GM23338 (cell line): ENCODE data around the gene ASRGL1. TPM values are rescaled to one million over a fixed set of nuclear protein-coding genes. Genes with fewer than 3 reads are reported as not detected.

Experiments
- ATAC-seq: fragments of 200-7000 bp; cut with Tn5 transposase; 3 replicates; pipeline ENCODE4 v1.9.1; 2020
- DNase-seq: peaks from one replicate; pipeline ENCODE4 v3.0.0-alpha.2; 2015; ENCODE audit warnings: low spot score
- H2AFZ ChIP-seq: fragments of 200-600 bp; sonication (generic); 2 replicates; pipeline ENCODE4 v1.8.0; 2016; ENCODE audit warnings: antibody characterized with exemption, mild to moderate bottlenecking, moderate library complexity
- H3F3A ChIP-seq: fragments of 200-600 bp; sonication (generic); replicated peaks from 2 replicates; pipeline ENCODE4 v1.8.0; 2017; ENCODE audit warnings: antibody characterized with exemption, mixed run types, low read depth
- H3K27ac ChIP-seq: fragments of 200-600 bp; sonication (generic); 2 replicates; pipeline ENCODE4 v1.6.1; 2016; ENCODE audit warnings: low read depth
- H3K27me3 ChIP-seq: fragments of 200-600 bp; sonication (generic); 2 replicates; pipeline ENCODE4 v1.8.0; 2016; ENCODE audit warnings: mild to moderate bottlenecking, mixed run types, moderate library complexity; ENCODE audit not compliant: insufficient read depth
- H3K36me3 ChIP-seq: fragments of 200-600 bp; sonication (generic); 2 replicates; pipeline ENCODE4 v1.8.0; 2016; ENCODE audit warnings: mild to moderate bottlenecking; ENCODE audit not compliant: insufficient read depth
- H3K4me1 ChIP-seq: fragments of 200-600 bp; sonication (generic); 2 replicates; pipeline ENCODE4 v1.8.0; 2016; ENCODE audit warnings: mild to moderate bottlenecking, moderate library complexity; ENCODE audit not compliant: insufficient read depth
- H3K4me2 ChIP-seq: fragments of 200-600 bp; sonication (generic); 2 replicates; pipeline ENCODE4 v1.7.1; 2017; ENCODE audit warnings: mixed run types
- H3K4me3 ChIP-seq: fragments of 200-600 bp; sonication (generic); 2 replicates; pipeline ENCODE4 v1.6.1; 2016; ENCODE audit warnings: mixed run types
- H3K79me2 ChIP-seq: fragments of 200-600 bp; sonication (generic); replicated peaks from 2 replicates; pipeline ENCODE4 v1.8.0; 2017; ENCODE audit warnings: mild to moderate bottlenecking; ENCODE audit not compliant: insufficient read depth
- H3K9me2 ChIP-seq: fragments of 200-600 bp; sonication (generic); 2 replicates; pipeline ENCODE4 v1.8.0; 2017; ENCODE audit not compliant: insufficient read depth
- H4K20me1 ChIP-seq: fragments of 200-600 bp; sonication (generic); replicated peaks from 2 replicates; pipeline ENCODE4 v1.8.0; 2017; ENCODE audit warnings: mild to moderate bottlenecking; ENCODE audit not compliant: insufficient read depth
- H3K27ac Mint-ChIP-seq: 2 replicates; pipeline ENCODE4 v1.8.0; 2020; ENCODE audit warnings: inconsistent platforms, mild to moderate bottlenecking, moderate library complexity, mixed read lengths
- H3K27me3 Mint-ChIP-seq: 3 replicates; pipeline ENCODE4 v1.8.0; 2022; ENCODE audit warnings: low read depth, mild to moderate bottlenecking, moderate library complexity, mixed read lengths, inconsistent platforms; ENCODE audit not compliant: insufficient read depth, poor library complexity
- H3K36me3 Mint-ChIP-seq: 3 replicates; pipeline ENCODE4 v1.8.0; 2021; ENCODE audit warnings: low read depth, mild to moderate bottlenecking, inconsistent platforms, moderate library complexity, mixed read lengths
- H3K4me1 Mint-ChIP-seq: 3 replicates; pipeline ENCODE4 v1.8.0; 2020; ENCODE audit warnings: mild to moderate bottlenecking, inconsistent platforms, mixed read lengths
- H3K4me3 Mint-ChIP-seq: 3 replicates; pipeline ENCODE4 v1.8.0; 2021; ENCODE audit warnings: moderate library complexity, mild to moderate bottlenecking, inconsistent platforms, mixed read lengths
- H3K9me3 Mint-ChIP-seq: 3 replicates; pipeline ENCODE4 v1.8.0; 2020; ENCODE audit warnings: moderate library complexity, mild to moderate bottlenecking, inconsistent platforms, mixed read lengths
- CREB1 ChIP-seq: fragments of 250-450 bp; sonication (Bioruptor Pico); IDR thresholded peaks from 2 replicates; pipeline ENCODE4 v1.5.0; 2020; ENCODE audit warnings: low read depth, mild to moderate bottlenecking, moderate library complexity
- EZH2 ChIP-seq: fragments of 200-600 bp; sonication (generic); IDR thresholded peaks from one replicate; pipeline ENCODE4 v1.8.0; 2017; ENCODE audit warnings: antibody characterized with exemption, mild to moderate bottlenecking, low read depth; ENCODE audit not compliant: unreplicated experiment
- EZH2phosphoT487 ChIP-seq: fragments of 200-600 bp; sonication (generic); IDR thresholded peaks from one replicate; pipeline ENCODE4 v1.8.1; 2018; ENCODE audit warnings: antibody characterized with exemption; ENCODE audit not compliant: unreplicated experiment
- JUNB ChIP-seq: IDR thresholded peaks from one replicate; pipeline ENCODE4 v1.6.1; 2016; ENCODE audit warnings: antibody characterized with exemption; ENCODE audit not compliant: unreplicated experiment
- POLR2AphosphoS5 ChIP-seq: IDR thresholded peaks from 2 replicates; pipeline ENCODE4 v1.6.1; 2016; ENCODE audit warnings: antibody characterized with exemption, low read depth
- STAT1 ChIP-seq: IDR thresholded peaks from one replicate; pipeline ENCODE4 v1.6.1; 2016; ENCODE audit warnings: antibody characterized with exemption; ENCODE audit not compliant: unreplicated experiment
- ZNF114 ChIP-seq: fragments of 250-450 bp; sonication (Bioruptor Pico); IDR thresholded peaks from 2 replicates; pipeline ENCODE4 v1.5.0; 2020; ENCODE audit warnings: mild to moderate bottlenecking, moderate library complexity
- ZNF331 ChIP-seq: fragments of 250-450 bp; sonication (Bioruptor Pico); IDR thresholded peaks from 2 replicates; pipeline ENCODE4 v1.5.0; 2020; ENCODE audit warnings: low read depth, mild to moderate bottlenecking, moderate library complexity
- polyA plus RNA-seq: library from polyadenylated mRNA; unstranded; fragments of >200 nt; fragmentation: Nextera tagmentation; extraction: Ambion mirVana; gene quantifications from 2 replicates; pipeline ENCODE4 v1.2.1, GENCODE V29; 2016
- total RNA-seq: library from RNA; depleted of rRNA; stranded (reverse); fragments of >200 nt; shearing (Covaris generic); gene quantifications from 2 replicates; pipeline ENCODE4 v1.2.3, GENCODE V29; 2014
- TF ChIP-seq, protein P1 (sequence below), 2 experiments: fragments of 200-600 bp in 1 of 2; sonication (generic) in 1 of 2; conservative IDR thresholded peaks; 2 replicates each; pipeline versions ENCODE4 v1.5.1 to v1.6.1; 2016 to 2017; ENCODE audit warnings: antibody characterized with exemption in 2 of 2, low read depth in 2 of 2, mild to moderate bottlenecking in 2 of 2, moderate library complexity in 1 of 2
- TF ChIP-seq, protein P2 (sequence below): IDR thresholded peaks from 2 replicates; pipeline ENCODE4 v1.6.1; 2016; ENCODE audit warnings: antibody characterized with exemption
- TF ChIP-seq, protein P3 (sequence below): IDR thresholded peaks from one replicate; pipeline ENCODE4 v1.6.1; 2018; ENCODE audit warnings: antibody characterized with exemption; ENCODE audit not compliant: unreplicated experiment

Gene ASRGL1
- total and polyA plus RNA-seq, 2 experiments from 2014 or later = 32.9 to 50.3 TPM

DNA sequence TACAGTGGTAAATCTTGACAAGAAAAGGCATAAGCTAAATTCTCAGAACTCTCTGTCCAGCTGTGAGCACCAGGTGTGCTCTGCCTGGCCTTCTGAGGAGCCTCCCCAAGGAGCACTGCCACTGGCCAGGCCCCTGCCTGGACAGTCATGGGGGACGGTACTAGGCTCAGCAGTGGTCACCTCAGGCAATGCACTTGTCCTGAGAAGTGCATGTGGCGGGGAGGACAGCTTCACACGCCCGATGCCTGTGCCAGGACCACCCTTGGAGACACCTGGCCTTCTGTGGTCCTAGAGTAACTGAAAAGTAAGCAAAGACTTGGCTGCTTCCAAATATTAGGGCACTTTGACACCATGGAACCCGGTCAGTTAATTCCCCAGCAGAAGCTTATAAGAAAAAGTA, 53.0 kb downstream of the ASRGL1 start (continued):
- TF ChIP-seq, protein P1, sequence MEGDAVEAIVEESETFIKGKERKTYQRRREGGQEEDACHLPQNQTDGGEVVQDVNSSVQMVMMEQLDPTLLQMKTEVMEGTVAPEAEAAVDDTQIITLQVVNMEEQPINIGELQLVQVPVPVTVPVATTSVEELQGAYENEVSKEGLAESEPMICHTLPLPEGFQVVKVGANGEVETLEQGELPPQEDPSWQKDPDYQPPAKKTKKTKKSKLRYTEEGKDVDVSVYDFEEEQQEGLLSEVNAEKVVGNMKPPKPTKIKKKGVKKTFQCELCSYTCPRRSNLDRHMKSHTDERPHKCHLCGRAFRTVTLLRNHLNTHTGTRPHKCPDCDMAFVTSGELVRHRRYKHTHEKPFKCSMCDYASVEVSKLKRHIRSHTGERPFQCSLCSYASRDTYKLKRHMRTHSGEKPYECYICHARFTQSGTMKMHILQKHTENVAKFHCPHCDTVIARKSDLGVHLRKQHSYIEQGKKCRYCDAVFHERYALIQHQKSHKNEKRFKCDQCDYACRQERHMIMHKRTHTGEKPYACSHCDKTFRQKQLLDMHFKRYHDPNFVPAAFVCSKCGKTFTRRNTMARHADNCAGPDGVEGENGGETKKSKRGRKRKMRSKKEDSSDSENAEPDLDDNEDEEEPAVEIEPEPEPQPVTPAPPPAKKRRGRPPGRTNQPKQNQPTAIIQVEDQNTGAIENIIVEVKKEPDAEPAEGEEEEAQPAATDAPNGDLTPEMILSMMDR (conservative IDR thresholded peaks at IDR 0.05; ENCODE audit: low read depth in 2 of 2) = no peak
- TF ChIP-seq EZH2phosphoT487 (no peak), EZH2 (no peak), ZNF114 (no peak), STAT1 (no peak), JUNB (no peak), ZNF331 (CRISPR knock-in tag) (no peak)
- TF ChIP-seq, protein P2, sequence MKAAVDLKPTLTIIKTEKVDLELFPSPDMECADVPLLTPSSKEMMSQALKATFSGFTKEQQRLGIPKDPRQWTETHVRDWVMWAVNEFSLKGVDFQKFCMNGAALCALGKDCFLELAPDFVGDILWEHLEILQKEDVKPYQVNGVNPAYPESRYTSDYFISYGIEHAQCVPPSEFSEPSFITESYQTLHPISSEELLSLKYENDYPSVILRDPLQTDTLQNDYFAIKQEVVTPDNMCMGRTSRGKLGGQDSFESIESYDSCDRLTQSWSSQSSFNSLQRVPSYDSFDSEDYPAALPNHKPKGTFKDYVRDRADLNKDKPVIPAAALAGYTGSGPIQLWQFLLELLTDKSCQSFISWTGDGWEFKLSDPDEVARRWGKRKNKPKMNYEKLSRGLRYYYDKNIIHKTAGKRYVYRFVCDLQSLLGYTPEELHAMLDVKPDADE = no peak

DNA sequence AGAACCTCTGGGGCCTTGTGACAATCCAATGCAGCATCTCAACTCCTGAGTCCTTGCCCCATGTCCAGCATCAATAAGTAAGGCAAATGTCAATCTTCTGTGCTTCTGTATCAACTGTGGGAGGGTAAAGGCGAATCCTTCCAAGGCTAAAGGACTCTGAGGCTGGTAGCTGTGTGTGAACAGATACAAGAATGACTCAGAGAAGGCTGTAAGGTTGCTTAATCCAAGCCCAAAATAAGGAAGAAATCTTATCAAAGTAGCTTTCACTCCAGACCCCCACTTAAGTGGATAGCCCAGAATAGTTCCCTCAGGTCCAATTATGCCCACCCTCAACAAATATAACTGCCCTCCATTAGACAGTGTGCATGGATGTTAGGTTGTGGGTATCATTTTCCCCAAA, 53.5 kb downstream of the ASRGL1 start:
- no peak overlapping the region for H3K4me2 ChIP-seq
- H3K36me3 ChIP-seq = no peaks in the 10 kb centered on the region
- no peak overlapping the region for H2AFZ ChIP-seq
- Mint-ChIP-seq H3K27ac (no peak overlapping the region), H3K27me3 (peaks cover 1% of the 10 kb centered on the region), H3K4me1 (peaks cover 7% of the 10 kb centered on the region), H3K36me3 (no peaks in the 10 kb centered on the region), H3K9me3 (no peaks in the 10 kb centered on the region), H3K4me3 (no peak overlapping the region)
- ATAC-seq (no peak), DNase-seq (no peak)
- no peak overlapping the region for H3K4me3 ChIP-seq
- H3K27ac ChIP-seq = no peak overlapping the region
- H3K79me2 ChIP-seq = no peaks in the 10 kb centered on the region
- H3K27me3 ChIP-seq = no peaks in the 10 kb centered on the region
- no peaks in the 10 kb centered on the region; the same call in 1 of the 2 replicates for H4K20me1 ChIP-seq
- H3K4me1 ChIP-seq = peaks cover 4% of the 10 kb centered on the region
- no peaks in the 10 kb centered on the region for H3F3A ChIP-seq
- H3K9me2 ChIP-seq = no peaks in the 10 kb centered on the region
- TF ChIP-seq, protein P2 = no peak
- TF ChIP-seq ZNF114 (no peak), JUNB (no peak), STAT1 (no peak), ZNF331 (CRISPR knock-in tag) (no peak), EZH2phosphoT487 (no peak), POLR2AphosphoS5 (no peak), CREB1 (CRISPR knock-in tag) (no peak)
- TF ChIP-seq, protein P3, sequence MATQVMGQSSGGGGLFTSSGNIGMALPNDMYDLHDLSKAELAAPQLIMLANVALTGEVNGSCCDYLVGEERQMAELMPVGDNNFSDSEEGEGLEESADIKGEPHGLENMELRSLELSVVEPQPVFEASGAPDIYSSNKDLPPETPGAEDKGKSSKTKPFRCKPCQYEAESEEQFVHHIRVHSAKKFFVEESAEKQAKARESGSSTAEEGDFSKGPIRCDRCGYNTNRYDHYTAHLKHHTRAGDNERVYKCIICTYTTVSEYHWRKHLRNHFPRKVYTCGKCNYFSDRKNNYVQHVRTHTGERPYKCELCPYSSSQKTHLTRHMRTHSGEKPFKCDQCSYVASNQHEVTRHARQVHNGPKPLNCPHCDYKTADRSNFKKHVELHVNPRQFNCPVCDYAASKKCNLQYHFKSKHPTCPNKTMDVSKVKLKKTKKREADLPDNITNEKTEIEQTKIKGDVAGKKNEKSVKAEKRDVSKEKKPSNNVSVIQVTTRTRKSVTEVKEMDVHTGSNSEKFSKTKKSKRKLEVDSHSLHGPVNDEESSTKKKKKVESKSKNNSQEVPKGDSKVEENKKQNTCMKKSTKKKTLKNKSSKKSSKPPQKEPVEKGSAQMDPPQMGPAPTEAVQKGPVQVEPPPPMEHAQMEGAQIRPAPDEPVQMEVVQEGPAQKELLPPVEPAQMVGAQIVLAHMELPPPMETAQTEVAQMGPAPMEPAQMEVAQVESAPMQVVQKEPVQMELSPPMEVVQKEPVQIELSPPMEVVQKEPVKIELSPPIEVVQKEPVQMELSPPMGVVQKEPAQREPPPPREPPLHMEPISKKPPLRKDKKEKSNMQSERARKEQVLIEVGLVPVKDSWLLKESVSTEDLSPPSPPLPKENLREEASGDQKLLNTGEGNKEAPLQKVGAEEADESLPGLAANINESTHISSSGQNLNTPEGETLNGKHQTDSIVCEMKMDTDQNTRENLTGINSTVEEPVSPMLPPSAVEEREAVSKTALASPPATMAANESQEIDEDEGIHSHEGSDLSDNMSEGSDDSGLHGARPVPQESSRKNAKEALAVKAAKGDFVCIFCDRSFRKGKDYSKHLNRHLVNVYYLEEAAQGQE = no peak
